OCI-LY7 (cell line): ENCODE results near the gene PPM1H. TPM values are rescaled to one million over a fixed set of nuclear protein-coding genes. Genes with fewer than 3 reads are reported as not detected.

Experiments used
- BruUV-seq: library from RNA; stranded (reverse); fragments of 400-500 nt; replicated peaks from 2 replicates; lab custom pipeline; 2021; lab: Mats Ljungman, UMichigan
- CTCF ChIA-PET: fragments of 300-600 bp; sonication (Branson Sonifier 250); formaldehyde crosslinking; loops from one replicate; lab custom pipeline; 2022; ENCODE audit warnings: antibody characterized with exemption; ENCODE audit not compliant: unreplicated experiment; lab: Charles Lee
- POLR2A ChIA-PET: fragments of 300-600 bp; sonication (Branson Sonifier 250); formaldehyde crosslinking; loops from one replicate; lab custom pipeline; 2022; ENCODE audit warnings: antibody characterized with exemption; lab: Charles Lee
- DNase-seq: peaks from one replicate; pipeline ENCODE4 v3.0.0-alpha.2; 2015; ENCODE audit warnings: low spot score
- H2AFZ ChIP-seq: fragments of 200-600 bp; sonication (generic), shearing (Covaris generic); 2 replicates; pipeline ENCODE4 v1.6.1; 2014; ENCODE audit warnings: mild to moderate bottlenecking, antibody characterized with exemption, low read length, moderate library complexity
- H3K27ac ChIP-seq: fragments of 200-600 bp; sonication (generic); 2 replicates; pipeline ENCODE4 v1.5.1; 2014; ENCODE audit warnings: mixed run types, low read depth, mild to moderate bottlenecking, moderate library complexity, low read length, inconsistent platforms; ENCODE audit not compliant: poor library complexity, severe bottlenecking
- H3K36me3 ChIP-seq: fragments of 200-600 bp; sonication (generic); 2 replicates; pipeline ENCODE4 v1.6.1; 2014; ENCODE audit warnings: mild to moderate bottlenecking, antibody characterized with exemption, low read length, moderate library complexity, mixed read lengths; ENCODE audit not compliant: insufficient read depth
- H3K4me1 ChIP-seq: fragments of 200-600 bp; sonication (generic); 2 replicates; pipeline ENCODE4 v1.5.1; 2014; ENCODE audit warnings: mild to moderate bottlenecking, low read length; ENCODE audit not compliant: insufficient read depth, poor library complexity, severe bottlenecking
- H3K4me2 ChIP-seq: fragments of 200-600 bp; sonication (generic); 2 replicates; pipeline ENCODE4 v1.6.1; 2014; ENCODE audit warnings: mild to moderate bottlenecking, low read length
- H3K4me3 ChIP-seq: fragments of 200-600 bp; sonication (generic); 2 replicates; pipeline ENCODE4 v1.5.1; 2014; ENCODE audit warnings: mild to moderate bottlenecking, low read depth, low read length; ENCODE audit not compliant: poor library complexity, severe bottlenecking
- H3K79me2 ChIP-seq: fragments of 200-600 bp; sonication (generic); 2 replicates; pipeline ENCODE4 v1.6.1; 2016; ENCODE audit warnings: low read depth, mild to moderate bottlenecking, low read length, moderate library complexity, mixed read lengths; ENCODE audit not compliant: insufficient read depth
- H3K9me2 ChIP-seq: fragments of 200-600 bp; sonication (generic); 2 replicates; pipeline ENCODE4 v1.6.1; 2016; ENCODE audit warnings: mild to moderate bottlenecking, low read length, mixed read lengths; ENCODE audit not compliant: insufficient read depth
- H3K9me3 ChIP-seq: fragments of 200-600 bp; sonication (generic); 2 replicates; pipeline ENCODE4 v1.6.1; 2014; ENCODE audit warnings: mild to moderate bottlenecking, mixed run types, low read length, mixed read lengths
- H4K20me1 ChIP-seq: fragments of 200-600 bp; sonication (generic); 2 replicates; pipeline ENCODE4 v1.6.1; 2014; ENCODE audit warnings: mild to moderate bottlenecking, antibody characterized with exemption, low read length, moderate library complexity, mixed read lengths; ENCODE audit not compliant: insufficient read depth
- EZH2phosphoT487 ChIP-seq: fragments of 200-600 bp; sonication (generic); IDR thresholded peaks from 2 replicates; pipeline ENCODE4 v1.6.1; 2018; ENCODE audit warnings: low read depth, borderline replicate concordance, mild to moderate bottlenecking, mixed run types, antibody characterized with exemption, low read length, moderate library complexity, mixed read lengths
- intact Hi-C: fragments of 100-400 bp; cut with micrococcal nuclease; formaldehyde crosslinking; loops from one replicate; pipeline ENCODE4 v1.10.0; 2022; ENCODE audit not compliant: unreplicated experiment
- total RNA-seq, 2 experiments: library from RNA; depleted of rRNA in 1 of 2; stranded (reverse); fragments of >200 nt in 1 of 2; shearing (Covaris generic) in 1 of 2; gene quantifications; 2 replicates each; pipeline ENCODE4 v1.2.3, GENCODE V29; 2014 to 2022
- TF ChIP-seq, protein P1 (sequence below): fragments of 200-600 bp; sonication (generic); conservative IDR thresholded peaks from 2 replicates; pipeline ENCODE4 v1.5.1; 2014; ENCODE audit warnings: mild to moderate bottlenecking, antibody characterized with exemption, low read length, moderate library complexity, mixed read lengths

Gene PPM1H
- total RNA-seq, 2 experiments from 2014 or later = 2.0 to 3.4 TPM

DNA sequence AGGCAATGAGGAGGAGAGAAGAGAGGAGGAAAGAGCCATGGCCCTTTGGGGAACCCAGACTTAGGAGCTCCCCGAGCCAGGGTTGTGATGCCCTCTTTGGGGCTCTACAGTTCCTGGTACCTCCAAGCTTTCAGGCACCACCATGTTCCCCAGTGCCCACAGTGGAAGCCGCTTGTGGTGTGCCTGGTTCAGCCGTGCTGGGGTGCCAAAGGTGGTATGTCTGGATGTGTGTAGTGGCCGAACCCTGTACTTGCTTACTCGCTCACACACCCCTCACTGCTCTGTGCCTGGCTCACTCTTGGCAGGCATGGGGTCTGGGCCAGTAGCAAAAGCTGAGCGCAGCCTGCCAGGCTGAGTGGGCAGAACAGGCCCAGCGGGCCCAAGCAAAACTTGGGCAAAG is 257.6 kb downstream of the PPM1H start:
- Histone ChIP-seq H2AFZ (no peak overlapping the region), H3K4me1 (no peaks in the 10 kb centered on the region), H4K20me1 (no peaks in the 10 kb centered on the region), H3K27ac (no peak overlapping the region), H3K9me2 (no peaks in the 10 kb centered on the region), H3K9me3 (no peaks in the 10 kb centered on the region), H3K4me3 (no peak overlapping the region), H3K4me2 (no peak overlapping the region), H3K79me2 (no peaks in the 10 kb centered on the region), H3K36me3 (no peaks in the 10 kb centered on the region)
- TF ChIP-seq, protein P1, sequence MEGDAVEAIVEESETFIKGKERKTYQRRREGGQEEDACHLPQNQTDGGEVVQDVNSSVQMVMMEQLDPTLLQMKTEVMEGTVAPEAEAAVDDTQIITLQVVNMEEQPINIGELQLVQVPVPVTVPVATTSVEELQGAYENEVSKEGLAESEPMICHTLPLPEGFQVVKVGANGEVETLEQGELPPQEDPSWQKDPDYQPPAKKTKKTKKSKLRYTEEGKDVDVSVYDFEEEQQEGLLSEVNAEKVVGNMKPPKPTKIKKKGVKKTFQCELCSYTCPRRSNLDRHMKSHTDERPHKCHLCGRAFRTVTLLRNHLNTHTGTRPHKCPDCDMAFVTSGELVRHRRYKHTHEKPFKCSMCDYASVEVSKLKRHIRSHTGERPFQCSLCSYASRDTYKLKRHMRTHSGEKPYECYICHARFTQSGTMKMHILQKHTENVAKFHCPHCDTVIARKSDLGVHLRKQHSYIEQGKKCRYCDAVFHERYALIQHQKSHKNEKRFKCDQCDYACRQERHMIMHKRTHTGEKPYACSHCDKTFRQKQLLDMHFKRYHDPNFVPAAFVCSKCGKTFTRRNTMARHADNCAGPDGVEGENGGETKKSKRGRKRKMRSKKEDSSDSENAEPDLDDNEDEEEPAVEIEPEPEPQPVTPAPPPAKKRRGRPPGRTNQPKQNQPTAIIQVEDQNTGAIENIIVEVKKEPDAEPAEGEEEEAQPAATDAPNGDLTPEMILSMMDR = no peak
- no peak for TF ChIP-seq EZH2phosphoT487
- POLR2A ChIA-PET = no interaction called here
- DNase-seq = no peak
- BruUV-seq = no TSS peak
- CTCF ChIA-PET = no interaction called here
- intact Hi-C loops = no loop called here

DNA sequence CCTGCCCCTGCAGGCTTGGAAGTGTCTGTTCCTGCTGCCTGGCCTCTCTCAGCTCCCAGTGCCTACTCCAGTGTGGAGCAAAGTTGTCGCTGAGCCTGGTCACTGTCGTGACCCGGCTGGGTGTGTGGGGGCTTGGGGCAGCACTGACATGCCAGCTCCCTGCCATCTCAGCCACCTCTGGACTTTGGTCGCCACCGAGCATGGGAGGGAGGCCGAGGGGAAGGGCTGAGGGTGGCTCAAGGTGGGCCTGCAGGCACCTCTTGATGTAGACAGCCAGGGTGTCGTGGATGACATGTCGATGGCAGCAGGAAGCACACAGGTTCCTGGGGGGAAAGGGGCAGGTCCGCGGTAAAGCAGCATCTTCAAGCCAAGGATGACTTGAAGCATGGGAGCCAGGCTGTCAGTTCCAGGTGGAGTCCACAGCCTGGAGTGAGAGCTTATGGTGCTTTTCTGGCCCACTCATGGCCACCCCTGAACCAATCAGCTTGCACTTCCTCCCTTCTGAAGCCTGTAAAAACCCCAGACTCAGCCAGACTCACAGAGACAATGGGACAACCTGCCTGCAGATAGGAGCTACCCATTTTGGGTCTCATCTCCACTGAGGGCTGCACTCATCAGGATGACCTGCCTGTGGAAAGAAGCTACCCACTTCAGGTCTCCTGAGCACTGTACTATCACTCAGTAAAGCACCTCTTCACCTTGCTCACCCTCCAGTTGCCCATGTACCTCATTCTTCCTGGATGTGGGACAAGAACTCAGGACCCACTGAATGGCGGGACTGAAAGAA is 258.2 kb downstream of the PPM1H start:
- intact Hi-C loops = no loop called here
- TF ChIP-seq EZH2phosphoT487 = no peak
- TF ChIP-seq, protein P1 = no peak
- no peaks in the 10 kb centered on the region for H3K9me3 ChIP-seq
- ChIA-PET POLR2A (no interaction called here), CTCF (no interaction called here)
- H3K4me1 ChIP-seq = no peaks in the 10 kb centered on the region
- H2AFZ ChIP-seq = no peak overlapping the region
- no peaks in the 10 kb centered on the region for H3K36me3 ChIP-seq
- H4K20me1 ChIP-seq = no peaks in the 10 kb centered on the region
- no peak for DNase-seq
- BruUV-seq = no TSS peak
- H3K9me2 ChIP-seq = no peaks in the 10 kb centered on the region
- H3K79me2 ChIP-seq = no peaks in the 10 kb centered on the region
- no peak overlapping the region for H3K4me3 ChIP-seq
- H3K4me2 ChIP-seq = no peak overlapping the region
- no peak overlapping the region for H3K27ac ChIP-seq
